ENCODE data around the gene SH3BGRL2. TPM values are rescaled to one million over a fixed set of nuclear protein-coding genes. Genes with fewer than 3 reads are reported as not detected.

Gene SH3BGRL2
- total RNA-seq, 1 experiment from 2014 or later: 3.8 TPM

- BruUV-seq (replicated peaks): no TSS peak
- Histone ChIP-seq H3F3A (ENCODE audit: low read length, unreplicated experiment) (no peaks in the 10 kb centered on the region), H3K79me2 (ENCODE audit: low read length) (no peaks in the 10 kb centered on the region), H3K9me3 (ENCODE audit: low read length) (no peaks in the 10 kb centered on the region), H3K27me3 (ENCODE audit: low read length) (no peaks in the 10 kb centered on the region), H3K9me2 (replicated peaks; ENCODE audit: low read length) (no peaks in the 10 kb centered on the region), H3K4me1 (ENCODE audit: insufficient read depth, low read length) (peaks cover 4% of the 10 kb centered on the region), H3K9ac (ENCODE audit: low read length) (no peak overlapping the region), H3K4me2 (ENCODE audit: low read length) (no peak overlapping the region), H3K27ac (ENCODE audit: low read length) (no peak overlapping the region), H4K20me1 (ENCODE audit: low read length) (no peaks in the 10 kb centered on the region), H3K36me3 (ENCODE audit: low read depth, low read length) (no peaks in the 10 kb centered on the region), H2AFZ (ENCODE audit: low read length) (no peak overlapping the region), H3K4me3 (ENCODE audit: low read length) (no peak overlapping the region)
- TF ChIP-seq CTCF (conservative IDR thresholded peaks at IDR 0.05; ENCODE audit: low read depth, low read length) (no peak), EZH2phosphoT487 (IDR thresholded peaks at IDR 0.05; ENCODE audit: borderline replicate concordance, low read length) (no peak), EZH2 (IDR thresholded peaks at IDR 0.05; ENCODE audit: low read length, unreplicated experiment) (no peak)
- no peak for DNase-seq
- CTCF ChIA-PET: no interaction called here
- intact Hi-C loops (cut with micrococcal nuclease): no loop called here
- no peak for ATAC-seq
- POLR2A ChIA-PET (ENCODE audit: unreplicated experiment): no interaction called here
These were observed 34.8 kb downstream of the SH3BGRL2 start for GRCh38 chr6:79665725-79666551.

- intact Hi-C loops (cut with micrococcal nuclease): no loop called here
- BruUV-seq (replicated peaks): no TSS peak
- POLR2A ChIA-PET (ENCODE audit: unreplicated experiment): interaction anchor here (0.6 kb wide), 1 partner anchor 293 kb away, joined by 3 read pairs; no protein-coding TSS in a partner anchor
- no peaks in the 10 kb centered on the region for H3K36me3 ChIP-seq (ENCODE audit: low read depth, low read length)
- H4K20me1 ChIP-seq (ENCODE audit: low read length): no peaks in the 10 kb centered on the region
- no peak for DNase-seq
- no peak for ATAC-seq
- no peak for TF ChIP-seq EZH2 (IDR thresholded peaks at IDR 0.05; ENCODE audit: low read length, unreplicated experiment)
- TF ChIP-seq CTCF (conservative IDR thresholded peaks at IDR 0.05; ENCODE audit: low read depth, low read length): no peak
- H3K9me3 ChIP-seq (ENCODE audit: low read length): no peaks in the 10 kb centered on the region
- CTCF ChIA-PET: no interaction called here
- H3F3A ChIP-seq (ENCODE audit: low read length, unreplicated experiment): no peaks in the 10 kb centered on the region
- H3K27ac ChIP-seq (ENCODE audit: low read length): no peak overlapping the region
- peaks cover 11% of the 10 kb centered on the region for H3K4me1 ChIP-seq (ENCODE audit: insufficient read depth, low read length)
- no peak overlapping the region for H2AFZ ChIP-seq (ENCODE audit: low read length)
- no peak overlapping the region for H3K9ac ChIP-seq (ENCODE audit: low read length)
- H3K79me2 ChIP-seq (ENCODE audit: low read length): no peaks in the 10 kb centered on the region
- H3K4me2 ChIP-seq (ENCODE audit: low read length): no peak overlapping the region
- no peaks in the 10 kb centered on the region for H3K27me3 ChIP-seq (ENCODE audit: low read length)
- no peak overlapping the region for H3K4me3 ChIP-seq (ENCODE audit: low read length)
- no peaks in the 10 kb centered on the region for H3K9me2 ChIP-seq (replicated peaks; ENCODE audit: low read length)
These were observed 35.5 kb downstream of the SH3BGRL2 start for GRCh38 chr6:79666634-79667033.

- Histone ChIP-seq H3K9me2 (replicated peaks; ENCODE audit: low read length) (no peaks in the 10 kb centered on the region), H3K9me3 (ENCODE audit: low read length) (no peaks in the 10 kb centered on the region), H3F3A (ENCODE audit: low read length, unreplicated experiment) (peaks cover 6% of the 10 kb centered on the region), H3K36me3 (ENCODE audit: low read depth, low read length) (no peaks in the 10 kb centered on the region), H2AFZ (ENCODE audit: low read length) (no peak overlapping the region), H3K79me2 (ENCODE audit: low read length) (no peaks in the 10 kb centered on the region), H4K20me1 (ENCODE audit: low read length) (no peaks in the 10 kb centered on the region), H3K9ac (ENCODE audit: low read length) (no peak overlapping the region), H3K27ac (ENCODE audit: low read length) (no peak overlapping the region), H3K27me3 (ENCODE audit: low read length) (no peaks in the 10 kb centered on the region), H3K4me2 (ENCODE audit: low read length) (no peak overlapping the region), H3K4me3 (ENCODE audit: low read length) (no peak overlapping the region), H3K4me1 (ENCODE audit: insufficient read depth, low read length) (peaks cover 23% of the 10 kb centered on the region)
- no peak for TF ChIP-seq EZH2 (IDR thresholded peaks at IDR 0.05; ENCODE audit: low read length, unreplicated experiment)
- no peak for TF ChIP-seq EZH2phosphoT487 (IDR thresholded peaks at IDR 0.05; ENCODE audit: borderline replicate concordance, low read length)
- TF ChIP-seq CTCF (conservative IDR thresholded peaks at IDR 0.05; ENCODE audit: low read depth, low read length): no peak
- no peak for ATAC-seq
- no peak for DNase-seq
- intact Hi-C loops (cut with micrococcal nuclease): no loop called here
- no TSS peak for BruUV-seq (replicated peaks)
- ChIA-PET CTCF (no interaction called here), POLR2A (ENCODE audit: unreplicated experiment) (no interaction called here)
These were observed 37.3 kb downstream of the SH3BGRL2 start for GRCh38 chr6:79668381-79668780.

All from PC-3 (cell line).